Keratinocyte (primary cell): ENCODE measurements around the gene TRPC4AP. TPM values are rescaled to one million over a fixed set of nuclear protein-coding genes. Genes with fewer than 3 reads are reported as not detected.

ENCODE experiments used
- DNase-seq: peaks from one replicate; pipeline ENCODE4 v3.0.0-alpha.2; 2011; ENCODE audit warnings: low read depth, missing footprints, low spot score
- FAIRE-seq: peaks from 2 replicates; lab custom pipeline; 2011; peaks lifted over from hg19 to GRCh38; lab: Jason Lieb, UNC
- H2AFZ ChIP-seq: 2 replicates; pipeline ENCODE4 v1.6.0; 2012; ENCODE audit warnings: low read length, control low read depth, inconsistent platforms; ENCODE audit not compliant: control insufficient read depth
- H3K27ac ChIP-seq: 2 replicates; pipeline ENCODE4 v1.5.1; 2011; ENCODE audit warnings: low read length; ENCODE audit not compliant: control insufficient read depth, insufficient read depth
- H3K27me3 ChIP-seq: 3 replicates; pipeline ENCODE4 v1.6.0; 2011; ENCODE audit warnings: low read length; ENCODE audit not compliant: control insufficient read depth, insufficient read depth; ENCODE audit errors: extremely low read depth
- H3K36me3 ChIP-seq, 2 experiments: 2 replicates in 1 of 2; 3 replicates in 1 of 2; pipeline ENCODE4 v1.5.1; 2011; ENCODE audit warnings: low read length in 2 of 2, mild to moderate bottlenecking in 1 of 2; ENCODE audit not compliant: control insufficient read depth in 2 of 2, insufficient read depth in 2 of 2; ENCODE audit errors: extremely low read depth in 1 of 2
- H3K4me1 ChIP-seq: 3 replicates; pipeline ENCODE4 v1.5.1; 2011; ENCODE audit warnings: low read length; ENCODE audit not compliant: control insufficient read depth, insufficient read depth; ENCODE audit errors: extremely low read depth
- H3K4me2 ChIP-seq: 3 replicates; pipeline ENCODE4 v1.6.0; 2011; ENCODE audit warnings: low read depth, low read length; ENCODE audit not compliant: control insufficient read depth, insufficient read depth; ENCODE audit errors: extremely low read depth
- H3K4me3 ChIP-seq, 3 experiments: fragments of 200-600 bp in 1 of 3; sonication (generic) in 1 of 3; 2 replicates in 2 of 3; 3 replicates in 1 of 3; pipeline ENCODE4 v1.5.1; 2011 to 2016; ENCODE audit warnings: low read length in 3 of 3, mild to moderate bottlenecking in 3 of 3, control low read depth in 2 of 3, inconsistent platforms in 1 of 3, low read depth in 1 of 3, mixed read lengths in 1 of 3, mixed run types in 1 of 3, moderate library complexity in 1 of 3; ENCODE audit not compliant: control insufficient read depth in 2 of 3, insufficient read depth in 2 of 3; ENCODE audit errors: extremely low read depth in 1 of 3
- H3K79me2 ChIP-seq: 2 replicates; pipeline ENCODE4 v1.6.0; 2012; ENCODE audit warnings: low read length; ENCODE audit not compliant: control insufficient read depth, insufficient read depth
- H3K9ac ChIP-seq: 3 replicates; pipeline ENCODE4 v1.6.0; 2011; ENCODE audit warnings: low read length; ENCODE audit not compliant: control insufficient read depth, insufficient read depth; ENCODE audit errors: extremely low read depth
- H3K9me1 ChIP-seq: 3 replicates; pipeline ENCODE4 v1.6.0; 2011; ENCODE audit warnings: low read length; ENCODE audit not compliant: control insufficient read depth, insufficient read depth; ENCODE audit errors: extremely low read depth
- H3K9me3 ChIP-seq: 2 replicates; pipeline ENCODE4 v1.5.1; 2012; ENCODE audit warnings: low read depth, low read length; ENCODE audit not compliant: control insufficient read depth
- H4K20me1 ChIP-seq: 3 replicates; pipeline ENCODE4 v1.6.0; 2011; ENCODE audit warnings: low read length; ENCODE audit not compliant: control insufficient read depth, insufficient read depth; ENCODE audit errors: extremely low read depth
- EZH2 ChIP-seq: IDR thresholded peaks from one replicate; pipeline ENCODE4 v1.6.1; 2012; ENCODE audit warnings: inconsistent platforms, mild to moderate bottlenecking, low read length, moderate library complexity
- dilution Hi-C: fragments of 300-500 bp; cut with MboI; formaldehyde crosslinking; loops from one replicate; pipeline ENCODE4 v1.7.0; 2020; ENCODE audit warnings: low sequenced_read_pairs; ENCODE audit not compliant: extremely low pct_ligation_motif_present
- polyA plus RNA-seq, 5 experiments: library from polyadenylated mRNA; depleted of rRNA in 3 of 5; stranded (reverse) in 3 of 5; stranded (forward) in 1 of 5; unstranded in 1 of 5; fragments of >200 nt; gene quantifications; 1 replicate in 1 of 5; 2 replicates in 3 of 5; 3 replicates in 1 of 5; pipeline versions ENCODE4 v1.2.1 to v1.2.3, GENCODE V29; 2011 to 2012; ENCODE audit warnings: missing spikeins in 2 of 5, low read depth in 1 of 5, low replicate concordance in 1 of 5
- TF ChIP-seq, protein P1 (sequence below), 3 experiments: IDR thresholded peaks in 1 of 3; conservative IDR thresholded peaks in 1 of 3; optimal IDR thresholded peaks in 1 of 3; 2 replicates in 2 of 3; 3 replicates in 1 of 3; pipeline versions ENCODE3 to v1.5.1; 2011; ENCODE audit warnings: low read length in 3 of 3, mild to moderate bottlenecking in 3 of 3, moderate library complexity in 2 of 3, control low read depth in 1 of 3, inconsistent platforms in 1 of 3; ENCODE audit not compliant: insufficient read depth in 2 of 3; ENCODE audit errors: extremely low read depth in 1 of 3

Gene TRPC4AP
- polyA plus RNA-seq, 1 donor (not counting 4 experiments of a cell fraction or from before 2014, with no cell fraction given) = 53.9 TPM

DNA sequence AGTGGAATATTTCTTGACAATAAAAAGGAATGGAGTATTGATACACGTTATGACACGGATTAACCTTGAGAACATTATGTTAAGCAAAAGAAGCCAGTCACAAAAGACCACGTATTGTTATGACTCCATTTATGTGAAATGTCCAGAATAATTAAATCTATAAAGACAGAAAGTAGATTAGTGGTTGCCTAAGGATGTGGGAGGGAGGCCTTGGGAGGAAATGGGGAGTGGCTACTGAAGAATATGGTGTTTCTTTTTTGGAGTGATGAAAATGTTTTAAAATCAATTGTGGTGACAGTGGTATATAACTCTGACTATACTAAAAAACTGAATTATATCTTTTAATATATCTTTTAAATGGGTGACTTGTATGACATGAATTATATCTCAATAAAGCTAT lies 30.1 kb downstream of the TRPC4AP start:
- Histone ChIP-seq H3K27me3 (no peaks in the 10 kb centered on the region), H3K9ac (no peak overlapping the region), H3K27ac (no peak overlapping the region), H3K9me1 (no peaks in the 10 kb centered on the region), H3K9me3 (no peaks in the 10 kb centered on the region), H3K36me3 (no peaks in the 10 kb centered on the region), H3K4me1 (no peaks in the 10 kb centered on the region), H3K4me3 (no peak overlapping the region), H3K79me2 (peaks cover 73% of the 10 kb centered on the region), H2AFZ (no peak overlapping the region), H4K20me1 (peaks cover 8% of the 10 kb centered on the region), H3K4me2 (no peak overlapping the region)
- DNase-seq = no peak
- dilution Hi-C loops = no loop called here
- no peak for TF ChIP-seq EZH2
- TF ChIP-seq, protein P1, sequence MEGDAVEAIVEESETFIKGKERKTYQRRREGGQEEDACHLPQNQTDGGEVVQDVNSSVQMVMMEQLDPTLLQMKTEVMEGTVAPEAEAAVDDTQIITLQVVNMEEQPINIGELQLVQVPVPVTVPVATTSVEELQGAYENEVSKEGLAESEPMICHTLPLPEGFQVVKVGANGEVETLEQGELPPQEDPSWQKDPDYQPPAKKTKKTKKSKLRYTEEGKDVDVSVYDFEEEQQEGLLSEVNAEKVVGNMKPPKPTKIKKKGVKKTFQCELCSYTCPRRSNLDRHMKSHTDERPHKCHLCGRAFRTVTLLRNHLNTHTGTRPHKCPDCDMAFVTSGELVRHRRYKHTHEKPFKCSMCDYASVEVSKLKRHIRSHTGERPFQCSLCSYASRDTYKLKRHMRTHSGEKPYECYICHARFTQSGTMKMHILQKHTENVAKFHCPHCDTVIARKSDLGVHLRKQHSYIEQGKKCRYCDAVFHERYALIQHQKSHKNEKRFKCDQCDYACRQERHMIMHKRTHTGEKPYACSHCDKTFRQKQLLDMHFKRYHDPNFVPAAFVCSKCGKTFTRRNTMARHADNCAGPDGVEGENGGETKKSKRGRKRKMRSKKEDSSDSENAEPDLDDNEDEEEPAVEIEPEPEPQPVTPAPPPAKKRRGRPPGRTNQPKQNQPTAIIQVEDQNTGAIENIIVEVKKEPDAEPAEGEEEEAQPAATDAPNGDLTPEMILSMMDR (optimal IDR thresholded peaks at IDR 0.05 in 1 of 3, IDR thresholded peaks at IDR 0.05 in 1 of 3, conservative IDR thresholded peaks at IDR 0.05 in 1 of 3; ENCODE audit: extremely low read depth in 1 of 3, insufficient read depth in 2 of 3, low read length in 3 of 3) = no peak
- FAIRE-seq = no peak

DNA sequence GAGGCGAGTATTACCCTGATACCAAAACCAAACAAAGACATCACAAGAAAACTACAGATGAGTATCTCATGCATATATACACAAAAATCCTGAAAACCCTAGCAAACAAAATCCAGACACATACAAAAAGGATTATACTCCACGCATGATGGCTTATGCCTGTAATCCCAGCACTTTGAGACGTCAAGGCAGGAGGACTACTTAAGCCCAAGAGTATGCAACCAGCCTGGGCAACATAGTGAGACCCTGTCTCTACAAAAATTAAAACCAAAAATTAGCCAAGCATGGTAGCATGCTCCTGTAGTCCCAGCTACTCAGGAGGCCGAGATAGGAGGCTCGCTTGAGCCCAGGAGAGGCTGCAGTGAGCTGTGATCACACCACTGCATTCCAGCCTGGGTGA lies 32.4 kb downstream of the TRPC4AP start:
- dilution Hi-C loops = no loop called here
- FAIRE-seq (no peak), DNase-seq (no peak)

More for the DNA sequence above, 32.4 kb downstream of the TRPC4AP start:
- Histone ChIP-seq H3K9me1 (no peaks in the 10 kb centered on the region), H3K27me3 (no peaks in the 10 kb centered on the region), H3K27ac (no peak overlapping the region), H3K79me2 (peaks cover 58% of the 10 kb centered on the region), H3K9ac (no peak overlapping the region), H3K4me2 (no peak overlapping the region), H3K9me3 (no peaks in the 10 kb centered on the region), H3K4me3 (no peak overlapping the region), H2AFZ (no peak overlapping the region), H3K36me3 (peaks cover 2 to 6% of the 10 kb centered on the region in 2 experiments), H3K4me1 (no peaks in the 10 kb centered on the region), H4K20me1 (peaks cover 8% of the 10 kb centered on the region)
- no peak for TF ChIP-seq EZH2
- TF ChIP-seq, protein P1 (optimal IDR thresholded peaks at IDR 0.05 in 1 of 3, IDR thresholded peaks at IDR 0.05 in 1 of 3, conservative IDR thresholded peaks at IDR 0.05 in 1 of 3; ENCODE audit: extremely low read depth in 1 of 3, insufficient read depth in 2 of 3, low read length in 3 of 3) = no peak
